Measurements from ENCODE around the gene HIVEP1.

The HIVEP1 gene

GRCh38 chr6:12020187-12020791, 8.2 kb downstream of the HIVEP1 start:
- no peak for DNase-seq

GRCh38 chr6:12022481-12022880, 10.4 kb downstream of the HIVEP1 start:
- DNase-seq, result no peak

- no peak for DNase-seq
Measured at GRCh38 chr6:12022953-12023388, 10.9 kb downstream of the HIVEP1 start.

- DNase-seq, result no peak
Measured at GRCh38 chr6:12024216-12024615, 12.1 kb downstream of the HIVEP1 start.

GRCh38 chr6:12024699-12025434, 12.8 kb downstream of the HIVEP1 start:
- no peak for DNase-seq

GRCh38 chr6:12026120-12026519, 14.0 kb downstream of the HIVEP1 start:
- DNase-seq, result no peak

- no peak for DNase-seq
Measured at GRCh38 chr6:12026833-12027232, 14.7 kb downstream of the HIVEP1 start.

- DNase-seq, result no peak
Measured at GRCh38 chr6:12028213-12028612, 16.1 kb downstream of the HIVEP1 start.

- DNase-seq, result no peak
Measured at GRCh38 chr6:12029979-12030737, 18.0 kb downstream of the HIVEP1 start.

- DNase-seq, result no peak
Measured at GRCh38 chr6:12030993-12031550, 19.0 kb downstream of the HIVEP1 start.

GRCh38 chr6:12032783-12033573, 20.9 kb downstream of the HIVEP1 start:
- DNase-seq, result no peak

GRCh38 chr6:12033770-12034169, 21.7 kb downstream of the HIVEP1 start:
- no peak for DNase-seq

- no peak for DNase-seq
Measured at GRCh38 chr6:12034349-12034748, 22.2 kb downstream of the HIVEP1 start.

GRCh38 chr6:12034837-12035236, 22.7 kb downstream of the HIVEP1 start:
- DNase-seq, result no peak

GRCh38 chr6:12036766-12037165, 24.7 kb downstream of the HIVEP1 start:
- no peak for DNase-seq

- no peak for DNase-seq
Measured at GRCh38 chr6:12037798-12038197, 25.7 kb downstream of the HIVEP1 start.

- no peak for DNase-seq
Measured at GRCh38 chr6:12039540-12040459, 27.7 kb downstream of the HIVEP1 start.

- DNase-seq, result peak in 1 of 2 donors; percentile 16
Measured at GRCh38 chr6:12047304-12047703, 35.2 kb downstream of the HIVEP1 start.

GRCh38 chr6:12047792-12048432, 35.8 kb downstream of the HIVEP1 start:
- no peak for DNase-seq

- no peak for DNase-seq
Measured at GRCh38 chr6:12048609-12049008, 36.5 kb downstream of the HIVEP1 start.

- DNase-seq, result no peak
Measured at GRCh38 chr6:12049165-12049564, 37.1 kb downstream of the HIVEP1 start.
